Neural progenitor cell (in vitro differentiated cells): ENCODE results near the gene RFX7.

Experiments
- CTCF ChIP-seq: fragments of 200-600 bp; sonication (generic); IDR thresholded peaks from 2 replicates; pipeline ENCODE4 v1.5.1; 2017; ENCODE audit warnings: antibody characterized with exemption, mild to moderate bottlenecking
- EZH2 ChIP-seq: fragments of 200-600 bp; sonication (generic); IDR thresholded peaks from 2 replicates; pipeline ENCODE4 v1.6.1; 2017; ENCODE audit warnings: antibody characterized with exemption, mild to moderate bottlenecking, moderate library complexity

- TF ChIP-seq CTCF (no peak), EZH2 (no peak)
Observed at GRCh38 chr15:56160966-56161365, 82.7 kb downstream of the RFX7 start.
